HTERT RPE-1 (cell line): ENCODE results near the gene ULBP2.
"Not testable (repeated sequence)": the region's sequence is repeated elsewhere in the genome, so short reads cannot be mapped to it uniquely, and the experiment has no call there.

Experiments
- in situ Hi-C: fragments of 300-500 bp; cut with MboI; formaldehyde crosslinking; loops from 4 replicates; pipeline ENCODE4 v1.14.3; 2020; ENCODE audit warnings: low sequenced_read_pairs

The ULBP2 gene

GRCh38 chr6:149908480-149908879 lies 33.3 kb upstream of the ULBP2 start:
- in situ Hi-C loops = not testable (repeated sequence)

DNA sequence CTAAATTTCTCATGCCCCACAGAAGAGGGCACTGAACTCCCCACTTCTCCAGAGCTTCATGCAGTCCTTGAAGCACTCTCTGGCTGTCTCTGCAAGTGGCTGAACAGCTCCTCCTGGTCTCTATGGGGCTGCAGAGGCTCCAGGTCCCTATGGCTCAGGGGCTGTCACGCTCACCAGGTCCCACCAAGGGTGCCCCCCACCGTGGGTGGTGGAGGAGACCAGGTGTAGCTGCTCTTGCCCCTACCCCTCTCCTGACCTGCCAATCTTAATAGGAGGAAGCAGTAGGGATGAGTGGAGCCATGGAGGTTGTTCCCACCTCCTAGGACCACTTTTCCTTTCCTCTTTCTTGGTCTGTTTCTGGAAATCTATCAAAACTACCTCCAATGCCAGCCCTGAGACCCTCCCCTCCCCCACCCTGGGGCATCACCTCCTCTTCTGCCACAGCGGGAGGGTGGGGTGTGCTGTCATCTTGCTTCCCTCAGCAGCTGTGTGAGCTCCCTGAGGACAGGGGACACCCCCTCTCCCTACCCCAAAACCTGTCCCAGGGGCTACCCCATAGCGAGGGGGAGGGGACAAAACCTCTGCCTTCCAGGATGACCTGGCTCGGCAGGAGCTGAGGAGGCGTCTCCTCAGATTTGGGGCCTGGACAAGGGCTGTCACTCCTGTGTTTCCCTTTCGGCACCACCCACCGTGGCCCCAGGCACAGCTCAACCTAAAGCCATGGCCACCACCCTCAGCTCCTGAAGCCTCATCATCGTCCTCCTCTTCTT lies 31.9 kb upstream of the ULBP2 start:
- in situ Hi-C loops = no loop called here

DNA sequence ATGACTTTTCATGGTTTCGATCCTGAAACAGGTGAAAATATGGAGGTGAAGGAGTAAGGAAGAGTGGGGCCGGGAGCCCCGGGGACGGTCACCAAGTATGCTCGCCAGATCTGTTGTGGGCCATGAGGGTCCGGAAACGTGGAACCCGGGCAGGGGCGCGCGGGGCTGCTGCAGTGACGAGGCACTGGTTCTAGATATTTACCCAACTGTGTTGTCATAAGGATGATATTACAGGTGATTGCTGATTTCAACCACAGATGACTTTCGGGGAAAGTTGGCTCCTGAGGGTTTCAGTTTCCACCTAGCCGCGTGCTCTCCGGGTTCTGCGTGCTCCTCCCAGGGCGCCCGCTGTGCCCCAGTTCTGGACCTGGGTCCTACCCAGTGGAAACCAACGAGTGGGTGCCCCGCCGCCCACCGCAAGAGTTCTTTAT lies 31.1 kb upstream of the ULBP2 start:
- in situ Hi-C loops = no loop called here

DNA sequence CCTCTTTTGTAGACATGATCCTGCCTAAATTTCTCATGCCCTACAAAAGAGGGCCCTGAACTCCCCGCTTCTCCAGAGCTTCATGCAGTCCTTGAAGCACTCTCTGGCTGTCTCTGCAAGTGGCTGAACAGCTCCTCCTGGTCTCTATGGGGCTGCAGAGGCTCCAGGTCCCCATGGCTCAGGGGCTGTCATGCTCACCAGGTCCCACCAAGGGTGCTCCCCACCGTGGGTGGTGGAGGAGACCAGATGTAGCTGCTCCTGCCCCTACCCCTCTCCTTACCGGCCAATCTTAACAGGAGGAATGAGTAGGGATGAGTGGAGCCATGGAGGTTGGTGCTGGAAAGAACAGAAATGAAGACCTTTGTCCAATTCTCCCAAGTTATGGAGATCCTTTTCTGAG lies 29.1 kb upstream of the ULBP2 start:
- in situ Hi-C loops = not testable (repeated sequence)

DNA sequence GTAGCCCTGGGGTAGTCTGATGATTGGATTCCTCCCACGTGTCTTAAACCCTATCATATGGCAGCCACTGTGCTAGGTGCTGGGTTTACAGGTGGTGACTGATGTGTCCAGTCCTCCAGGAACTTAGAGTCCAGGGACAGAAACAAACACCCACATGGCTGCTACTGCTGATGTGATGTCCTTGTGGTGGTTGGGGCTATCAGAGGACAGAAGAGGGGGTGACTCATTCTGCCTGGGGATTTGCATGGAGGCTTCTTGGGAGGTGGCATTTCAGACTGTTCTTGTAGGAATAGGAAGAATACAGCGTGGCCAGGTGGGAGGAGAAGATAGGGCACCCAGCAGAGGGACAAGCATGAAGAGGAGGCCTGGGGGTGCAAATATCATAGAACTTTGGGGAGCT lies 28.7 kb upstream of the ULBP2 start:
- in situ Hi-C loops = no loop called here

DNA sequence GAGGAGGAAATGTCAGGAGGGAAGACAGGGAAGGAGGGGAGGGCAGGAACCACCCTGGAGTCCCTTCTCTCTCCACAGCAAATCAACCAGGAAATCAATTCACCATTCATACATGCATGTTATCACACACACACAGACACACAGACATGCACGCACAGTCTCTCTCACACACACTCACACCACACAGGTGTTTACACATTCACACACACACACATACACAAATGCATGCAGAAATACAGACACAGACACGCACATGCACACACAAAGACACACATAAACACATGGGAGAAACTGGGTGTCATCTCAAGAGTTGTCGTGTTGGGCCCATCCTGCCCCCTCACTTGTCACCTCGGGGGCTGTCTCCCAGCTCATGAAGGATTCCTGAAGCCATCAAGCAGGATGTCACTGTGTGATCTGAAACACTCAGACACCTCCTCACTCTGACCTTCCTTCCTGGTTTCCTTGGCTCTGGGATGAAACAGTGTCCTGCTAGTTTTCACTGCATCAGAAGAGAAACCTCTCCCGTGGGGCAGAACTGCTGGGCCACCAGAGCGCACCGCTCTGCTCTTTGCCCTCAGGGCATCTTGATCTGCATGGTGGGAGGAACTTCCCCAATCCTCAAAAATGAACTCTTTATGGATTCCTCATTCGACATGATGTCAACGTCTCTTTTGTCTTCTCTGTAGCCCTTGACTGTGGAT lies 28.1 kb upstream of the ULBP2 start:
- in situ Hi-C loops = no loop called here

GRCh38 chr6:149915970-149916865 lies 25.6 kb upstream of the ULBP2 start:
- in situ Hi-C loops = no loop called here

DNA sequence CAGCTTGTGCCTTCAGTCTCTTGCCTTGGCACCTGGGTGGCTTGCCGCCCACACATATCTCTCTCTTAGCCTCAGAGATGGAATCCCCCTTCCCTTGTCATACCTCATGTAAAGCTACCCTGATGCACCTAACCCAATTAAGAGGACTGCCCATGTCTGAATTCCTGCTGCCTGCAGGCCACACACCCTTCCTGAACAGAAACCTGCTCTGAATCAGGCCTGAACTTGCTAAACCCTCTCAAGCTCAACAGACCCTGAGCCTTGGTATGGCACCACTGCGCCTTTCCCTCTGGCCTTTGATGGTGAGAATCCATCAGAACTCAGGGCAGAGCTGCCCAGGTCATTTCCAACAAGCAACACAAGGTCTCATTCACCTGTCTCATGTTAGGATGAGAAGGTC lies 24.1 kb upstream of the ULBP2 start:
- in situ Hi-C loops = no loop called here

DNA sequence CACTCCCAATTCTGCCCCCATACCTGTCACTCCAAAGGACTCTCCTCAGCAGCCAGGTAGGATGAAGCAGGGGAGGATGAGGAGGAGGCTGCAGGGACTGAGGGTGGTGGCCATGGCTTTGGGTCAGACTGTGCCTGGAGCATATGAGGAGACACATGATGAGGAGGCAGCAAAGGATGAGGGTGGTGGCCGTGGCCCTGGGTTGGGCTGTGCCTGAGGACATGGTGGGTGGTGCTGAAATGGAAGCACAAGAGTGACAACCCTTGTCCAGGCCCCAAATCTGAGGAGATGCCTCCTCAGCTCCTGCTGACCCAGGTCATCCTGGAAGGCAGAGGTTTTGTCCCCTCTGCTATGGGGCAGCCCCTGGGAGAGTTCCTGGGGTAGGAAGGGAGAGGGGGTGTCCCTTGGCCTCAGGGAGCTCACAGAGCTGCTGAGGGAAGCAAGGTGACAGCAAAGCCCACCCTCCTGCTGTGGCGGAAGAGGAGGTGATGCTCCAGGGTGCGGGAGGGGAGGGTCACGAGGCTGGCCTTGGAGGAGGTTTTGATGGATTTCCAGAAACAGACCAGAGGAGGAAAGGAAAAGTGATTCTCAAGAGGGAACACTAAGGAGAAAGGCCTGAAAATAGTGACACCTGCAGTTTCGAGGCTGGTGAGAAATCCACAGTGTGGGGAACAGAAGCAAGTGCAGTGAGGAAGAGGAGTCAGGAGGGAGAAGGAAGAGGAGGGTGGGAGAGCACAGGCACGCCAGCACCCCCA lies 23.5 kb upstream of the ULBP2 start:
- in situ Hi-C loops = no loop called here

DNA sequence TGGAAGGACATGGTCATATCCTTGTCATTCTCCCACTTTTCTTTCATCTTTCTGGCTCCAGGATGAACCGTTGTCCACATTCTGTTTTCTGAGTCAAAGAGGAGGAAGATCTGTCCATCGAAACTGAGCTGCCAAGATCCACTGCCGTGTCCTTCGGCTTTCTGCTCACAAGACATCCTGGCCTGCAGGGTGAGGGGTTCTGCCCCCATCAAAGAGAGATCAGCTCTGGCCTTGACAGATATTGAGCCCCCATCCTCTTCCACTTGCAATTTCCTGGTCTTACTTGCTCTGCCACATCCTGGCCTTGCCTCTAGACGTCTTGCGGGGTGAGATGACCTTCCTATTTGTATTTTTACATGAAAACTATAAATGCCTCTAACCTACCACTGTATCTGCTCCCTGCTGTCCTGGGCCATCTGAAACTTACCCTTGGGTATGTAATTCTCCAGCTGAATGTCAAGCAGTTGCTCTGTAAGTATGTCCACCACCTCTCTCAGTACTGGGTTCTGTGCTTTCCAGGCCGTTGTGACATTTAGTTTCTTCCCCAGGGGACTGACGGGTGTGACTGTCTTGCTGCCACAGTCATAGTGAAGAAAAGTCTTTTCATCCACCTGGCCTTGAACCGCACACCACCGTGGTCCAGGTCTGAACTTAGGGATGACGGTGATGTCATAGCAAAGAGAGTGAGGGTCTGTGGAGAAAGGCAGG lies 22.5 kb upstream of the ULBP2 start:
- in situ Hi-C loops = not testable (repeated sequence)

DNA sequence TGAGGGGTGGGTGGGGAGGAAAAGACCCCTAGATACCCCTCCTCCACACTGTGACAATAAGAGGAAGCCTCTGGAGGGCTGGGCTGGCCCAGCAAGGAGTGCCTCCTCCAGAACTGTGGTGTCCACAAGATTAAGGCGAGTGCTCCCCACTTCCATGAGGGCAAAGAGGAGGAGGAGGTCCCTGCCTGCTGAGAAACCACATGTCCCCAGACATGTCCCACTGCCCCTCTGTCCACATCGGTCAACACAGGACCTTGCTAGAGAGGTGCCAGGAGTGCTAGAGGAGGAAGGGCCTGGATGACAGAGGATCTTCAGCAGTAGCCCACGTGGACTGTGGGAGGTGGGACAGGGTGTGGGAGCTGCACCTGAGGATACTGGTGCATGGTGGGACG lies 22.0 kb upstream of the ULBP2 start:
- in situ Hi-C loops = no loop called here

- in situ Hi-C loops = no loop called here
These were observed 20.5 kb upstream of the ULBP2 start for GRCh38 chr6:149921361-149921760.

GRCh38 chr6:149922091-149922490 lies 19.7 kb upstream of the ULBP2 start:
- in situ Hi-C loops = not testable (repeated sequence)

- in situ Hi-C loops = no loop called here
These were observed 19.0 kb upstream of the ULBP2 start, which contains the start of gene RAET1G for GRCh38 chr6:149922642-149923326. TSS of gene RAET1G (minus strand) at chr6:149923121. CDS start at chr6:149923010, 111 bp downstream.

DNA sequence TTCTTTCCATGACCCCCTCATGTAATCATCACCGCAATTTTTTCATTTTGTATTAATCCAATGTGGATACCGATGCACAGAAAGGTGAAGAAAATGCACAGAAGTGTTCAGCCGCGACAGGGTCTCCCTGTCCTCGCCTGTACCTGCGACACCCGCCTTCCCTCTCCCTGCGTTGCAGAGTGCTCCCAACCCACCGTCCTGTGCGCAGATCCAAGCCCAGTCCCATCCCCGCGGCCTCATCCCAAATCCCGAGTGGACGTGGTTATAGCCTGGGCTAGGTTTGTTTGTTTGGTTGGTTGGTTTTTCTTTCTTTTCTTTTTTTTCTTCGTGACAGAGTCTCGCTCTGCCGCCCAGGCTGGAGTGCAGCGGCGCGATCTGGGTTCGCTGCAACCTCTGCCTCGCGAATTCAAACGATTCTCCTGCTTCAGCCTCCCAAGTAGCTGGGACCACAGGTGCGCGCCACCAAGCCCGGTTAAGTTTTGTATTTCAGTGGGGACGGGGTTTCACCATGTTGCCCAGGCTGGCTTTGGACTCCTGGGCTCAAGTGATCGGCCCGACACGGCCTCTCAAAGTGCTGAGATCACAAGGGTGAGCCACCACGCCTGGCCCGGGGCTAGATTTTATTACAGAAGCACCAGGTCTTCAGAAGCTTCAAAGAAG lies 18.4 kb upstream of the ULBP2 start:
- in situ Hi-C loops = no loop called here

- in situ Hi-C loops = no loop called here
These were observed 17.4 kb upstream of the ULBP2 start for GRCh38 chr6:149924206-149924932.

- in situ Hi-C loops = no loop called here
These were observed 16.9 kb upstream of the ULBP2 start for GRCh38 chr6:149924933-149925252.

GRCh38 chr6:149925253-149925973 lies 16.4 kb upstream of the ULBP2 start:
- in situ Hi-C loops = no loop called here
